Fibroblast of skin of back (primary cell): ENCODE measurements around the gene KLC1.

Experiments used
- DNase-seq: peaks from one replicate; pipeline ENCODE4 v3.0.0-alpha.2; 2013

The KLC1 gene

DNA sequence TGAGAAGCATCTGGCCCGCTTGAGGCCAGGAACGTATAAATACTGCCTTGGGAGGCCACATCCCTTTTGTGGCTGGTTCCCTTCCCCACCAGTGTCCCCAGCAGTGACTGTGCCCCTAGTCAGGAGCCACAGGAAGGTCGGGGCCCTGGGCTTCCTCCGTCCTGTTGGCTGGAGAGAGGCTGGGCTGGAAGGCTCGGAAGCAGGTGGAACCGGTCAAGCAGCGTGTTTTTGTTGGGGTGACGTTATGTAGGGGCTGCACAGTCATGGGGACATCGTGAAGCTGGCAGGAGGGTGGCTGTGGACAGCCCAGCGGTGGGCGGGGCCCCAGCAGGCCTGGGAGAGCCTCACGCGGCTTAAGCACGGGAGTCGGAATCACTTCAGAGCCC lies 76.1 kb downstream of the KLC1 start:
- DNase-seq, result no peak

DNA sequence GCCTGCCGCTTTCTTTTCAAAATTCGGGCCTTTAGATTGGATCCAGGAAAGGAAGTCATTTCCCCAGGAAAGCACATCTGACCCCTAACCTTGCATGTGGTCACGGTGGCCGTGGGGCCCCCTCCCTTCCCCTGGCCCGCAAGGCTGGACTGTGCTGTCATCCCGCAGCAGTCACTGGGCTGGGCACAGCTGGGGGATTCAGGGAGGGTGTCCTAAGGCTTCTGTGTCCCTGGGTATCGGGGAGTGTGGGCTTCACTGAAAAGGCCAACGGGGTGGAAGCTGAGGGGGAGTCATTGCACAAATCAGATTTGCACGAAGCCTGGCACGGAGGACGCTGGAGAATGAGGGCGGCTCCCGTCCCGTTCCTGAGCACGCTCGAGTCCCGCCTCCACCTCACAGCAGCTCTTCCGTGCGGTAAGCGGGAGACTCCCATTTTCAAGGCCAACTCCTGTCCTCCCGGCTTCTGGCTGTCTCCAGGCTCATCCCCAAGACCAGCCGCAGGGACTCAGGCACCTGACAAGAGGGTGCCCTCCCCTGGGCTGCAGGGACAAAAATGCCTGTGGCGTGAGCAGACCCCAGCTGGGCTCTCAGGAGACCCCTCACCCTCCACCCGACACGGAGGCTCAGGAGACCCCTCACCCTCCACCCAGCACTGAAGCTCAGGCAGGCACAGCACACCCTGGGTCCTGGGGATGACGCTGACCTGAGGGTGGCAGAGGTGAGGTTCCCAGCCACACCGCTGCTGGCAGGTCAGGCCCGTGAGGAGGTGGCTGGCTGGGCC lies 76.7 kb downstream of the KLC1 start:
- no peak for DNase-seq

DNA sequence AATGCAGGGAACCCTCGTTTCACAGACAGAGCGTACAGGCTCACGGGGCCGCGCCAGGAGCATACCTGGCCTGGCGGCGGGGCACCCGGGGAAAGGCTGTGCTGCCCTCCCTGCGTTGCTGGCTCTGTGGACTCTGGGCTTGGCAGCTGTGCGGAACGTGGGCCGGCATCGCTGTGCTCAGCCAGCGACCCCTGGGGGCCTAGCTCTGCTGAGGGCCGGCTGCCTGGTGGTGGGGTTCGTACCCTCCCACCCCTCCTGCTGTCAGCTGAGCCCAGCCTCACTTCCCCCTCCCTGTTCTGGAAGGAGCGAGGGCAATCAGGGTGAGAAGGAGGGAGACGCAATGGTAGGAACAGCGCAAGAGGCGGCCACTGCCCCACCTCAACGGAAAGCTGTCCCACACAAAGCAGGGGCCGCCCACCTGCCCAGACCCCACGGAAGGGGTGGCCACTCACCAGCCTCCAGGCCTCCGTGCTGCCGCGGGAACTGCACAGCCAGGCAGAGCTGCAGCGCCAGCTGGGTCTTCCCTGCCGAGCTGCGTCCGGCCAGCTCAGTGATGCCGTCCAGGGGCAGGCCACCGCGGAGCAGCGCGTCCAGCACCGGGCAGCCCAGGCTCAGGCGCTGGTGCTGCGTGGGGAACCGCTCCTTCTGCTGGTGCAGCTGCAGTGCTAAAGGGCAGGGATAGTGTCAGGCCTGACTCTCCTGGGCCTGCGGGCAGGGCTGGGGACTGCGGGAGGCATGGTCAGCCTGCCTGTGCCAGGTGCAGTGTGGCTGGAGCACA lies 77.7 kb downstream of the KLC1 start:
- DNase-seq, result no peak

DNA sequence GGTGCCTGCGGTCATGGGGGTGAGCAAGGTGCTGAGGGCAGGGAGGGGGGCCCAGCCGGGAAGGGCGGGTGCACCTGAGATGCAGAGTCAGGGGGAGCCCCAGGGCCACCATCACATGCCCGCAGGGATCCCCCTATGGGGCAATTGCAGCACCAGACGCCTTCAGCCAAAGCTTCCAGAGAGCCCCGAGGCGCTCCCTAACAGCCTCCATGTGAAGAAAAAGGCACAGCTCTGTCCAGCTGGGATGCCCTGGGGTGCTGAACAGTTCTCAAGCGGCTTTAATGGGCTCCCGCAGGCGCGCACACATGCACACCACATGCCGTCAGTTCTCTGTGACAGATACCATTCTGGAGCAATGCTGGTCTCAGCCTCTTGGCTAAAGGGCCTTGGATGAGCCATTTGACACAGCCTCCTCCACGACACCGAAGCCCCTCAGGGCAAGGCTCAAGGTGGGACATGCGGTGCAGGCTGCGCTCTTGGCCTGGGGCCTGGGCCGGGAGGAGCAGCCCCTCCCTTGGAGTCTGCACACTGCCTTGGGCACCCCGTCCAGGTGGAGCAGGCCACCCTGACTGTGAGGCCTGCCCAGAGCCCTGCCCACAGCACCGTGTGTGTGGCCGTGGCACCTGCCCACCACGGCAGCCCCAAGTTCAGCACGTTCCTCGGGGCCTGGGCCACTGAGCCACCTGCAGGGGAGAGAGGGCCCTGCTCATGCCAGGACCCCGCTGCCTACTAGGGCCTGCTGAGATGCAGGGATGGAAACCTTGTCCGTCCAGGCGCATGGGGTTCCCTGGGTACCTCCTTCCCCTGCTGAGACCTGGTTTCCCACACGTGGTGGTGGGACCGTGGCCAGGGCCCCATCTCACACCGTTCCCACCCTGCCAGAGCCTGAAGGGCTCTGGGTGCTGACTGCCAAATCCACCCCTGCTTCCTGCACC lies 78.6 kb downstream of the KLC1 start:
- no peak for DNase-seq

DNA sequence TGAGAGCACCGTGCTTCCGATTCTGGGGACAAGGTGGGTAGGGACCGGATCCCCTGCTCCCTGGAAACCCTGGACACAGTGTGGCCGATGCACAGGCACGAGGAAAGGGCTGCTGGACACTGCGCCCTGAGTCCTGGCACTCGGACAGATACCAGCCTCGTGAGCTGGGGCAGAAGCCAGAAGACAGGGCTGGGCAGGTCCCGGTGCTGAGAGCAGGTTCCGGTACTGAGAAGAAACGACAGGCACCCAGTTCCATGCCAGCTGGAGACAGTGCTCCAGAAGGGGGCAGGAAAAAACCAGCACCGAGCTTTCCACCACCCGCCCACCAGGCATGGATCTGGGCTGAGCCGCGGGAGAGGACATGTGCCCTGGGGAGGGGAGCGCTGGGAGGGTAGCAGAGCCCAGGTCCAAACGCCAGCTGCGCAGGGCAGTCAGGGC lies 79.8 kb downstream of the KLC1 start:
- DNase-seq, result no peak

DNA sequence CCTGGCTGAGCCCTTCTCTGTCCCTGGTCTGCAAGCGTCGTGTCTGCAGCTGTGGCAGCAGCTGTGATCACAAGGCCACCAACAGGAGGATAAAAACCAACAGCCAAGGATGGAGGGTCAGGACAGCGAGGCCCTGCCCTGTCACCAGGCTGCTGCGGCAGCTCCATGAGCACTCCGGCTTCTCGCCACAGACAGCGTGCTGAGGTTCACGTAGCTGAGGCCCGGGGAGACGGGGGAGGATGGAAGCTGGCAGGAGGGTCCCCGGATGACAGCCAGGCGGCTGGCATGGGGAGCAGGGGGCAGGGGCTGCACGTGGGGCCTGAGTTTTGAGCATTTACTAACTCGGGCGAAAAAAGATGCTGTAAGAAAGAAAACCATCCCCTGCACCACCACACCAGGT lies 80.8 kb downstream of the KLC1 start:
- DNase-seq, result no peak

DNA sequence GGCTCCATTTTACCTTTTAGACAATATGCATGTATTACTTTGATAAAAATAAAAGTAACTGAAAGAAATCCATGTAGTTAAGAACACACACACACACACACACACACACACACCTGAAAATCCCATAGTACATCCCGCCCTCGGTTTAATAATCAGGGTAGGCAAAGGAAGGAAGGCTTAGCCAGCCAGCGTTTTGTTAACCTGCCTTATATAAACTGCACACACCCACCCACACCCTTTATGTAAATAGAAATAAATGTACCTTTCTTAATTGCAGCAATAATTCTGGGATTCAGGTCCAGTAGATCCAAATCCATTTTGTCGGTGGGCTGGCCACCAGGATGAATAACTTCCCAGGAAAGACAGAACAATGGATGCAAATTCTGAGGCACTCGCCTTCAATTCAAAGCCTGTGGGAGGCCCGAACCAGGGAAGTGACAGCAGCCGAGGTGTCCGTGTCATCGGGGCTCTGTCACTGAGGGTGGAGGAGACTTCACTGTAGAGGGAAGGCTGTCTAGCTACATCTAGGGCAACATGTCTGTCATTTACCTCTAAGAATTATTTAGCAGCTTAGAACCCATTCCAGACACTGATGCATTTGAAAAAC lies 81.9 kb downstream of the KLC1 start:
- no peak for DNase-seq

DNA sequence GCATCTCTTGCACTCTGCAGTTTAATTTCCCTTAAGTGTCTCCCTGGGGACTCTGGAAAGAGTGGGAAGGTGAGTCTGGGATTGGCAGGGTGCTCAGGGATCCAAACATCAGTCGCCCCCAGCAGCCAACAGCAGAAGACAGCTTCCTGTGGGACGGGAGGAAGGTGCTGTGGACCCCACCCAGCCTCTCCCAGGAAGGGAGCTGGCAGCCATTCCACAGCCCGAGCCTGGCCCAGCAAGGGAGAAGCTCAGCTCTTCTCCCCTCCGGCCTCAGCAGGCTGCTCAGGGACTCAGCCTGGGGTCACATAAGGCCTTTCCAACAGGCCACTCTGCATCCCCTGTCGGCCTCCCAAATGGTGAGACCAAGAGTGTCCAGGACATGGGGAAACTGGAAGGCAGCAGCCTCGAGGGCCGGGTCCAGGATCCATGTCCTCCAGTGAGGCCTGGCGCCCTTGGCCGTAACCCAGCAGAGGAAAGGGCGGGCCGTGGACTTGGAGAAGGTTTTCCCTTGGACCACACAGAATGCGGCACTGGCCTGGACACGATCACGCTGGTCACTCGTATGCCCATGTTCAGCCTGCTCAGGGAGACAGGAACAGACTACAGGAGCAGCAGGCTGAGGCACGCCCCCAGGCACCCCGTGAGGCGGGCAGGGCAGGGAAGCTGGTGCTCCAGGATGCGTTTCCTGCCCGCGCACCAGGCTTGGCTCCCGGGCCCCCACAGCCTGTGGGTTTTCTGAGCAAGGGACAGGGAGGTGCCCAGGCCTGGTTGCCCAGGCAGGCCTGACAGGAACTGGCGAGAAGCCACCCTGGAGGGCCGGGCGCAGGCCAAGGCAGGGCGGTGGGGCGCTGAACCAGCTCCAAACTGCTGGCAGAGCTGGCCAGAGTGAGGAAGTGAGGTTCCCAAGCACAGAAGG lies 82.8 kb downstream of the KLC1 start:
- DNase-seq, result no peak

DNA sequence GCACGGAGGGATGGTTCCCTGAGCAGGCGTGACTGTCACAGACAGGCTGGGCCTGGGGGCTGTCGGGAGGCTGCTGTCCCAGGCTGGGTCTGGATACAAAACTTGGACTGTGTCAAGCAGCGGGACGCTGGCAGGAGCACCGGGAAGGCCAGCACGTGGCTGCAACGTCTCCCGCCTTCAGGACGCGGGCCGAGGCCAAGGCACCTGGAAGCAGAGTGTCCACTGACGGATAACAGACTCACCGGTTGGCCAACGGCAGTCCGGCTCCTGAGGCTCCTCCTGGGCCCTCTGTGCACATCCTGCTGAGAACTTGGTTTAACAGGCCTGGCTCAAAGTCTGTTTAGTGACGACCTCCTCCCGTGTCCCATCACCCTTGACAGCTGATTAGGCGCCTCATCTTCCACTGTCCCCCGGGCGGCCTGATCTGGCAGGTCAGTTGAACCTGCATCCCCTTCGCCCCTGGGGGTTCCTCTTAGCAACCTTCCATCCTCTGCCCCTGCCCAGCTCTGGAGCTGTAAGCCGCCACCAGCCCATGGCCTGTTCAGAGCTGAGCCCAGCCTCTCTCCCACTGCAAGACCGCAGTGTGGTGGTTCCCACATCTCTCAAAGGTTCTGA lies 83.7 kb downstream of the KLC1 start:
- DNase-seq, result no peak

DNA sequence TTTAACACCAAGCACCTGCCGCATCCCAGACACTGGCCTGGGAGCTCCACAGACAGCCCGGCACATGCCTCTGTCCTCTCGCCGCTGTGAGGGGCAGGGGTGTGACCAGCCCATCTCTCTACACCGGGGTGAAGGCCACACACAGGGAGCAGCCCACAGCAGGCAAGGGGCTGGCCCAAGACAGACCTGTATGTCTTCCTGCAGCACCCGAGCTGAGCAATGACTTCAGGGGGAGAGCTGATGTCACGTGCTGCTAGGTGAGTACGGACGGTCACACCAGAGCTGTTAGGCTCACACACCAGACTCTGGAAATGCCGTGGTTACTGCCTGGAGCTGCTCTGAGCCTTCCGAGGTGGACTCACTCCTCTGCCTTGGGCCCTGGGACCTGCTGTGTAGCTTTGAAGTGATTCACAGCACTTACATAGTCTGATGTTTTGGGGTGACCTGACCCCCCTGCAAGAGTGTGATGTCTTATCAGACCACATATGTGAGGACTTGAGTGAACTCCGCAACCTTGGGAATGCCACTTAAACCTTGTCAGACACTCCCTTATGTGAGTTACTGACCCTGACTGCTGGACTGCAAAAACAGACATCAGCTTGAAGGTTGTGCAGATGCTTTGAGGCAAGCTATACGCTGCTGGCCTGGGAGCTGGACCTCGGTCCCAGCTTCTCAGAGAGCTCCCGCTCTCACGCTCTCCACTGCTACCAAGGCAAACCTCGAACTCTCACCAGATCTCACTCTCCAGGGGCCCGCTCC lies 84.5 kb downstream of the KLC1 start:
- no peak for DNase-seq

DNA sequence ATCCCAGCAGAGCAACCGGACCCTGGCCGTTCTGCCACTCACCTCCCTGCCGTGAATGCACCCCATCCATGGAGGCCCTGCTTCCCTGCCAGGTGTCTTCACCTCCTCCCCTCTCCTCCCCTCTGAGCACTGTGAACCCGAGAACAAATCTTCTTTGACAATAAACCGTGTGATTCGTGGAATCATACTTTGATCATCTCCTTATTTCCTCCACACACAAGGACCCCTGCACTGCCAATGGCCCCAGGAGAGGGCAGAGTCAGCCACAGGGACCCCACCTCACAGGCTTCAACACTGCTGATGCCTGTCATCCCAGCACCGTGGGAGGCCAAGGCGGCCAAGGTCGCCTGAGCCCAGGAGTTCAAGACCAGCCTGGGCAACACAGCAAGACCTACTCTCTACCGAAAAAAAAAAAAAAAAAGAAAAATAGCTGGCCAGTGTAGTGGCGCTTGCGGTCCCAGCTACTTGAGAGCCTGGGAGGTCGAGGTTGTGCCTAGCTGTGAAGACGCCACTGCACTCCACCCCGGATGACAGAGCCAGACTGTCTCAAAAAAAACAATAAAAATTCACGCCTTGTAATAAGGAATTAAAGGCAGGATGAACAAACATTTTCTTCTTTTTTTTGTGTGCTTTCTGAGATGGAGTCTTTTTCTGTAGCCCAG lies 85.2 kb downstream of the KLC1 start:
- DNase-seq, result no peak

DNA sequence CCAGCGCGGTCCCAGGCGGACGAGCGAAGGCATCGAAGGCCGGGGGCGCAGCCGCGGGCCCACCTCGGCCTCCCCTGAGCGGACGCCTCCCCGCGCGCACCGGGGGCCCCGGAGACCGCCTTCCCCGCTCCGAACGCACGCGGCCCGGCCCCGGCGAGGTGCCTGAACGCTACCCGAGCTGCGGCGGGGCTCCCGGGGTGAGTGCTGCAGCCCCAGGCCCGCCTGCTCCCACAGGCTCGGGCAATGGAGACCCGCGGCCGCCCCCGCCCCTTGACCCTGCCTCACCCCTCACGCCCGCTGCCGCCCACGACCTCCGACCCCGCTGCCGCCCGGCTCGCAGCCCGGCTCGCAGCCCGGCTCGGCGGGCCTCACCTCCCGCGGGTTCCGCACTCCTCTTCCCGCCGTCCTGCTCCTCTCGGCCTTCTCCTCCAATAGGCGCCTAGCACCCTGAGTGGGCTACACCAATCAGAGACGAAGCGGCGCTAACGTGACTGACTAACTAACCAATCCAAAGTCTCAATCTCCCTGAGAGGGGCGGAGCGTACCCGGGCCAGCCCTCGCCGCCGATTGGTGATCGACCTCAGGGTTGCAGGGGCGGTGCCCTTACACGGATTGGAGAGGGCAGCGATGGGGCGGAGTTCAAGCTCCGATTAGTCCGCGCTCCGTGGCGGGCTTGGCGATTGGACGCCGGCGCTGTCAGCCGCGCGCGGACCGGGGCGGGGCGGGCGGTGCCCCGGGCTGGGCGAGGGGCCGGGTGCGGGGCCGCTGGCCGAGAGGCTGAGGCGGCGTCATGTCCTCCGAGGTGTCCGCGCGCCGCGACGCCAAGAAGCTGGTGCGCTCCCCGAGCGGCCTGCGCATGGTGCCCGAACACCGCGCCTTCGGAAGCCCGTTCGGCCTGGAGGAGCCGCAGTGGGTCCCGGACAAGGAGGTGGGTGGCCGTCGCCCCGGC lies 86.3 kb downstream of the KLC1 start, which contains the start of the genes XRCC3 and ZFYVE21:
TSS of gene XRCC3 (minus strand) at position 400 of the 949 bp plus-strand sequence. CDS start 4,364 bp downstream, outside the sequence.
TSS of gene ZFYVE21 (plus strand) at position 759 of the 949 bp plus-strand sequence. CDS start at position 791, 32 bp downstream.
- DNase-seq, result peak; percentile 99

DNA sequence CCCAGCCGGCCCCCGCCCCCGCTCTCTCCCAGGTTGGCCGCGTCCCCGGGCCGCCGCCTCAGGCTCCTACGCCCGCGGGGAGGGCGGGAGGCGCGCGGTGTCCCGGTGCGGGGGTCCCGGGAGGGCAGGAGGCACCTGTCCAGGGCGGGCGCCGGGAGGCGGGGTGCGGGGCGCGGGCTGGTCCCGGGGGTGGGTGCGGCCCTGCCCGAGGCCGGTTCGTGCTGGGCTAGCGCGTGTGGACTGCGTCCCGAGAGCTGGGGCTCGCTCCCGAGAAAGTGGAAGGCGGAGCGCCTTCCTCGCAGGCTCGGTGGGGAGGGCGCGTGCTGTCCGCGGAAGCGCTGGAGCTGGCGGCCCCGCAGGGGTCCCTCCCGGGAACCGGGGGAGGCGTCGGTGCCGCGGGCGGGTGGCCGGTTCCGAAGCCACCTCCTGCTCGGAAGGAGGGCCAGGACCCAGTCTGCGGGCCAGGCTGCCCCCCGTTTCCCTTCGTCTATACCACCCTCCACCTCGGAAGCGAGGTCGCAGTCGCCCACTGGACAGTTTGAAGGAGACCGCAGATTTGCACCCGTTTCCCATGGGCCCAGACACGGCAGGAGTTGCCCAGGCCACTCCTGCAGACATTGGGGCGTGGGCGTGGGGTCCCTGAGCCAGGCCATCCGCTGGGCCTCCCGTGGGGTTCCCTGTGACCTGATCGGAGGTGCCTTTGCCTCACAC lies 87.2 kb downstream of the KLC1 start:
- no peak for DNase-seq

DNA sequence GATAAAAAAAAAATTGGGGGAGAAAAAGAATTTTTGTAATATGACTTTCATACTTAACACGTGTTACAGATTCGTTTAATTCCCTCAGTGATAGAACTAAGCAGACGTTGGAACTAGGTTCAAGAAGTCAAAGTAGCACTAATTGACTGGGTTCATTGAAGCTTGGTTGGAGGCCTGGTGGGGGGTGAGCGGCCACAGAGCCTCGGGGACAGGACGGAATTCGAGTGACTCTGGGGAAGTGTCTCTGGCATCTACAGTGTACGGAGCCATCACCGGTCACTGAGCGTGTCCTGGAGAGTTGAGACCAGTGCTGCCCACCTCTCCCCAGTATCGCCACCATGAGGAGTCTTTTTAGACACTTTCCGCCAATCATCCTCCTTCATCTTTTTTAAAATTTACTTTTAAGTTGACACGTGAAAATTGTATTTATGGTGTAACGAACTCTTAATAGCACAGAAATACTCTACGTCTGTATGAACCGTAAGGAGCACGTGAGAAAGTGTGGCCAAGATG lies 87.9 kb downstream of the KLC1 start:
- no peak for DNase-seq

DNA sequence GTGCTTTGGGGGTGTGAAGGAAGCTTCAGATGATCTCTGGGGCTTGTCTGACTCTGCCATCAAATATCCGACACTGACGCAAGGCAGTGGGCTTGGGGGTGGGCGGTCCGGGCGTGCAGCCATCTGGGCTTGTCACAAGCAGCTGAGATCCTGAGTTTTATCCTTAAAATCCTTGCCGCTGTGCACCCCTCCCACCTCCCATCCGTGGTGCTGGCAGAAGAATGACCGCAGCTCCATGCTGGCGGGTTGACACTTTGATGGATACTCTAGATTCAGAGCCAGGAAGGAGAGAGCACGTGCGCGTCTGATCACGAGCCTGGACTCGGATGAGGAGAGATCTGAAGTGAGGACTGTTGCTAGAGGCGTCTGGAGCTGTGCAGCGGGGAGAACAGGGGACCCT lies 89.6 kb downstream of the KLC1 start:
- DNase-seq, result no peak

DNA sequence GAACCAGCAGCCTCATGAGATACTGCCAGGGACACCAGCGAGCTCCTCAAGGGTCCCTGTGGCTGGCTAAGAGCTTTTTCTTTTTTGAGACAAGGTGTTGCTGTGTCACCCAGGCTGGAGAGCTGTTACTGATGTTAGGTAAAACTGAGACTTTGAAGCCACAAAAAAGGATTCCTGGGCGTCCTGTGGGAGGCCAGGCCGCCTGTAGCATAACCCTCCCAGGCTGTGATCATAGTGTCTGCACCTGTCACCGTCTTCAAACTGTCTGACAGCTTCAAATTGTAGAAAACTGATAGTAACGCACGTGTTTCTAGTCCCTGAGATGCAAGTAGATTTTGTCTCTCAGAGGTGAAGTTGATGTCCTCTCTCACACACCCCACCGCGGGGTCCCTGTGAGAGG lies 90.7 kb downstream of the KLC1 start:
- DNase-seq, result no peak
